Endothelial cell of umbilical vein (primary cell): ENCODE measurements around the gene MYBBP1A. TPM values are rescaled to one million over a fixed set of nuclear protein-coding genes. Genes with fewer than 3 reads are reported as not detected.
A peak's percentile ranks its signal among the peaks of the same experiment; 100 is the strongest.

ENCODE experiments used
- BruUV-seq: library from RNA; stranded (reverse); fragments of 400-500 nt; replicated peaks from 2 replicates; lab custom pipeline; 2021; lab: Mats Ljungman, UMichigan
- CTCF ChIA-PET: fragments of 300-600, 350-600 bp; sonication (Branson Sonifier 250); formaldehyde crosslinking; loops from one replicate; lab custom pipeline; 2021; ENCODE audit warnings: antibody characterized with exemption, inconsistent platforms; lab: Charles Lee
- POLR2A ChIA-PET: fragments of 300-600, 350-600 bp; sonication (Branson Sonifier 250); formaldehyde crosslinking; loops from one replicate; lab custom pipeline; 2021; ENCODE audit warnings: antibody characterized with exemption, inconsistent platforms; lab: Charles Lee
- DNase-seq: peaks from one replicate; pipeline ENCODE4 v3.0.0-alpha.2; 2011; ENCODE audit warnings: low read depth, low spot score
- FAIRE-seq: peaks from 2 replicates; lab custom pipeline; 2011; peaks lifted over from hg19 to GRCh38; lab: Jason Lieb, UNC
- H2AFZ ChIP-seq: 2 replicates; pipeline ENCODE4 v1.6.0; 2012; ENCODE audit warnings: low read depth, low read length, control low read depth, inconsistent platforms
- H3K27ac ChIP-seq: 2 replicates; pipeline ENCODE4 v1.5.1; 2011; ENCODE audit warnings: low read depth, mild to moderate bottlenecking, control low read depth, low read length, moderate library complexity; ENCODE audit not compliant: insufficient read depth
- H3K27me3 ChIP-seq, 2 experiments: 2 replicates each; pipeline versions ENCODE4 v1.6.0 to v1.6.1; 2011; ENCODE audit warnings: low read length in 2 of 2, mixed read lengths in 1 of 2; ENCODE audit not compliant: control insufficient read depth in 2 of 2, insufficient read depth in 2 of 2
- H3K36me3 ChIP-seq, 2 experiments: 2 replicates in 1 of 2; 3 replicates in 1 of 2; pipeline ENCODE4 v1.5.1; 2011; ENCODE audit warnings: low read length in 2 of 2, mild to moderate bottlenecking in 1 of 2, moderate library complexity in 1 of 2; ENCODE audit not compliant: control insufficient read depth in 2 of 2, insufficient read depth in 2 of 2; ENCODE audit errors: extremely low read depth in 1 of 2
- H3K4me1 ChIP-seq: 3 replicates; pipeline ENCODE4 v1.5.1; 2011; ENCODE audit warnings: mild to moderate bottlenecking, low read length; ENCODE audit not compliant: control insufficient read depth, insufficient read depth; ENCODE audit errors: extremely low read depth
- H3K4me2 ChIP-seq: 2 replicates; pipeline ENCODE4 v1.6.1; 2011; ENCODE audit warnings: low read length, control low read depth, mixed read lengths; ENCODE audit not compliant: insufficient read depth
- H3K4me3 ChIP-seq, 3 experiments: fragments of 200-600 bp in 1 of 3; sonication (generic), shearing (Covaris generic) in 1 of 3; replicated peaks in 1 of 3; 2 replicates each; pipeline ENCODE4 v1.5.1; 2011 to 2016; ENCODE audit warnings: control low read depth in 3 of 3, low read length in 3 of 3, mild to moderate bottlenecking in 2 of 3, inconsistent platforms in 1 of 3, low read depth in 1 of 3, moderate library complexity in 1 of 3; ENCODE audit not compliant: insufficient read depth in 1 of 3
- H3K79me2 ChIP-seq: 2 replicates; pipeline ENCODE4 v1.6.0; 2012; ENCODE audit warnings: low read length, inconsistent platforms; ENCODE audit not compliant: control insufficient read depth, insufficient read depth
- H3K9ac ChIP-seq: replicated peaks from 2 replicates; pipeline ENCODE3; 2011; ENCODE audit warnings: low read length, control low read depth; ENCODE audit not compliant: insufficient read depth; ENCODE audit errors: extremely low read depth
- H3K9me1 ChIP-seq: replicated peaks from 3 replicates; pipeline ENCODE4 v1.6.0; 2011; ENCODE audit warnings: mild to moderate bottlenecking, low read length; ENCODE audit not compliant: control insufficient read depth, insufficient read depth; ENCODE audit errors: extremely low read depth
- H3K9me3 ChIP-seq: replicated peaks from 2 replicates; pipeline ENCODE4 v1.5.1; 2012; ENCODE audit warnings: low read length, inconsistent platforms; ENCODE audit not compliant: control insufficient read depth, insufficient read depth
- H4K20me1 ChIP-seq: replicated peaks from 2 replicates; pipeline ENCODE3; 2011; ENCODE audit warnings: mild to moderate bottlenecking, low read length; ENCODE audit not compliant: control insufficient read depth, insufficient read depth; ENCODE audit errors: extremely low read depth
- EZH2 ChIP-seq: IDR thresholded peaks from 2 replicates; pipeline ENCODE4 v1.6.1; 2012; ENCODE audit warnings: borderline replicate concordance, low read depth, mild to moderate bottlenecking, moderate library complexity, low read length, inconsistent platforms; ENCODE audit not compliant: severe bottlenecking
- FOS ChIP-seq: IDR thresholded peaks from 2 replicates; pipeline ENCODE4 v1.6.1; 2011; ENCODE audit warnings: mild to moderate bottlenecking, low read length, moderate library complexity, borderline replicate concordance; ENCODE audit not compliant: insufficient read depth
- GATA2 ChIP-seq: IDR thresholded peaks from 2 replicates; pipeline ENCODE4 v1.7.0; 2011; ENCODE audit warnings: low read depth, mild to moderate bottlenecking, moderate library complexity, mixed read lengths, low read length; ENCODE audit not compliant: insufficient read length, insufficient read depth
- JUN ChIP-seq: IDR thresholded peaks from 2 replicates; pipeline ENCODE4 v1.6.1; 2011; ENCODE audit warnings: borderline replicate concordance, low read depth; ENCODE audit not compliant: insufficient read length, insufficient read depth
- MYC ChIP-seq: IDR thresholded peaks from one replicate; pipeline ENCODE4 v1.6.1; 2011; ENCODE audit warnings: mild to moderate bottlenecking, low read depth, low read length
- POLR2A ChIP-seq: IDR thresholded peaks from 2 replicates; pipeline ENCODE4 v1.6.1; 2012; ENCODE audit warnings: low read depth, mild to moderate bottlenecking, control low read depth, low read length
- POLR2AphosphoS5 ChIP-seq: IDR thresholded peaks from 2 replicates; pipeline ENCODE4 v1.6.1; 2012; ENCODE audit warnings: low read depth, mild to moderate bottlenecking, control low read depth, low read length, moderate library complexity; ENCODE audit not compliant: insufficient read depth
- dilution Hi-C: fragments of 300-500 bp; cut with MboI; formaldehyde crosslinking; loops from one replicate; pipeline ENCODE4 v1.15.0; 2019; ENCODE audit warnings: low sequenced_read_pairs; ENCODE audit not compliant: extremely low pct_ligation_motif_present
- intact Hi-C: fragments of 100-400 bp; cut with micrococcal nuclease; formaldehyde crosslinking; loops from one replicate; pipeline ENCODE4 v1.10.0; 2022
- polyA plus RNA-seq, 4 experiments: library from polyadenylated mRNA; depleted of rRNA in 3 of 4; stranded (reverse) in 3 of 4; unstranded in 1 of 4; fragments of >200 nt; gene quantifications; 2 replicates each; pipeline versions ENCODE4 v1.2.1 to v1.2.3, GENCODE V29; 2011 to 2012; ENCODE audit warnings: missing spikeins in 1 of 4
- total RNA-seq: library from RNA; stranded (reverse); gene quantifications from 2 replicates; pipeline ENCODE4 v1.2.3, GENCODE V29; 2021
- TF ChIP-seq, protein P1 (sequence below): IDR thresholded peaks from 2 replicates; pipeline ENCODE4 v1.6.1; 2011; ENCODE audit not compliant: insufficient read depth, insufficient read length
- TF ChIP-seq, protein P2 (sequence below), 2 donors: IDR thresholded peaks; 1 replicate in 1 of 2; 2 replicates in 1 of 2; pipeline ENCODE4 v1.5.1; 2011; ENCODE audit warnings: low read length in 2 of 2, mild to moderate bottlenecking in 2 of 2, moderate library complexity in 2 of 2, control low read depth in 1 of 2, inconsistent platforms in 1 of 2, low read depth in 1 of 2; ENCODE audit not compliant: insufficient read depth in 1 of 2; ENCODE audit errors: extremely low read depth in 1 of 2

MYBBP1A gene
- total and polyA plus RNA-seq, 2 donors (not counting 3 experiments of a cell fraction or from before 2014, with no cell fraction given): 26.8 to 79.2 TPM

- Histone ChIP-seq H2AFZ (no peak overlapping the region), H3K27me3 (no peaks in the 10 kb centered on the region), H3K9me3 (no peaks in the 10 kb centered on the region), H3K4me3 (no peak overlapping the region), H3K4me1 (peaks cover 72% of the 10 kb centered on the region), H3K36me3 (peaks cover 0 to 18% of the 10 kb centered on the region in 2 experiments), H3K9me1 (no peaks in the 10 kb centered on the region), H3K9ac (no peak overlapping the region), H3K4me2 (no peak overlapping the region), H3K27ac (peak overlapping the region; percentile 89), H3K79me2 (no peaks in the 10 kb centered on the region), H4K20me1 (no peaks in the 10 kb centered on the region)
- POLR2A ChIA-PET: no interaction called here
- no TSS peak for BruUV-seq
- no peak for DNase-seq
- dilution Hi-C loops (no loop called here), intact Hi-C loops (no loop called here)
- CTCF ChIA-PET: interaction anchor here (1.2 kb wide), 1 partner anchor 34 kb away, joined by 3 read pairs; no protein-coding TSS in a partner anchor
- TF ChIP-seq MYC: no peak
- TF ChIP-seq POLR2AphosphoS5: no peak
- TF ChIP-seq POLR2A: no peak
- no peak for TF ChIP-seq JUN
- no peak for TF ChIP-seq EZH2
- TF ChIP-seq, protein P1, sequence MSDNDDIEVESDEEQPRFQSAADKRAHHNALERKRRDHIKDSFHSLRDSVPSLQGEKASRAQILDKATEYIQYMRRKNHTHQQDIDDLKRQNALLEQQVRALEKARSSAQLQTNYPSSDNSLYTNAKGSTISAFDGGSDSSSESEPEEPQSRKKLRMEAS: no peak
- TF ChIP-seq FOS: no peak
- no peak for TF ChIP-seq GATA2
- TF ChIP-seq, protein P2, sequence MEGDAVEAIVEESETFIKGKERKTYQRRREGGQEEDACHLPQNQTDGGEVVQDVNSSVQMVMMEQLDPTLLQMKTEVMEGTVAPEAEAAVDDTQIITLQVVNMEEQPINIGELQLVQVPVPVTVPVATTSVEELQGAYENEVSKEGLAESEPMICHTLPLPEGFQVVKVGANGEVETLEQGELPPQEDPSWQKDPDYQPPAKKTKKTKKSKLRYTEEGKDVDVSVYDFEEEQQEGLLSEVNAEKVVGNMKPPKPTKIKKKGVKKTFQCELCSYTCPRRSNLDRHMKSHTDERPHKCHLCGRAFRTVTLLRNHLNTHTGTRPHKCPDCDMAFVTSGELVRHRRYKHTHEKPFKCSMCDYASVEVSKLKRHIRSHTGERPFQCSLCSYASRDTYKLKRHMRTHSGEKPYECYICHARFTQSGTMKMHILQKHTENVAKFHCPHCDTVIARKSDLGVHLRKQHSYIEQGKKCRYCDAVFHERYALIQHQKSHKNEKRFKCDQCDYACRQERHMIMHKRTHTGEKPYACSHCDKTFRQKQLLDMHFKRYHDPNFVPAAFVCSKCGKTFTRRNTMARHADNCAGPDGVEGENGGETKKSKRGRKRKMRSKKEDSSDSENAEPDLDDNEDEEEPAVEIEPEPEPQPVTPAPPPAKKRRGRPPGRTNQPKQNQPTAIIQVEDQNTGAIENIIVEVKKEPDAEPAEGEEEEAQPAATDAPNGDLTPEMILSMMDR (IDR thresholded peaks at IDR 0.05; ENCODE audit: extremely low read depth in 1 of 2, insufficient read depth in 1 of 2, low read depth in 1 of 2, low read length in 2 of 2): no peak
- no peak for FAIRE-seq
These were observed 22.2 kb downstream of the MYBBP1A start for GRCh38 chr17:4532860-4533522.
